B cell (primary cell): ENCODE measurements around the gene SHLD2.
"Not testable (repeated sequence)": the region's sequence is repeated elsewhere in the genome, so short reads cannot be mapped to it uniquely, and the experiment has no call there.

Experiments
- EZH2 ChIP-seq: IDR thresholded peaks from 2 replicates; pipeline ENCODE4 v1.6.1; 2012; ENCODE audit warnings: borderline replicate concordance, low read depth, mild to moderate bottlenecking, moderate library complexity, low read length; ENCODE audit not compliant: insufficient read depth, poor library complexity, severe bottlenecking
- TF ChIP-seq, protein P1 (sequence below): fragments of 200-600 bp; IDR thresholded peaks from one replicate; pipeline ENCODE4 v1.8.0; 2022; ENCODE audit warnings: antibody characterized with exemption, mild to moderate bottlenecking

DNA sequence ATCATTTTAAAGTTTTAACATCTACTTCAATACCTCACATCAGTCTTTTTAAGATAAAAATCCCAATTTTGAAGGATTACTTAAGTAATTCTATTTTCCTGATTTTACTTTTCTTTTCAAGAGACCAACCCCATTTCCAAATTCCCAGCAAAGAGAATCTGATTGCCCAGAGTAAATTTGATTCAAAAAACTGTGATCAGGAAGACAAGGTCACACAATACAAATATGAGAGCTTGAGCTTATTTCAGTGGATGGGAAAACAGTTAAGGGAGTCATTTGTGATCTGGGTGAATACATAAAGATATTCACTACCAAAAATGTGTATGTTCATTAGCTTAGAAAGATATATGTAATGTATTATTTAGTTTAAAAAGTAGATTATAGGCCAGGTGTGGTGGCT lies 77.2 kb downstream of the SHLD2 start:
- TF ChIP-seq, protein P1, sequence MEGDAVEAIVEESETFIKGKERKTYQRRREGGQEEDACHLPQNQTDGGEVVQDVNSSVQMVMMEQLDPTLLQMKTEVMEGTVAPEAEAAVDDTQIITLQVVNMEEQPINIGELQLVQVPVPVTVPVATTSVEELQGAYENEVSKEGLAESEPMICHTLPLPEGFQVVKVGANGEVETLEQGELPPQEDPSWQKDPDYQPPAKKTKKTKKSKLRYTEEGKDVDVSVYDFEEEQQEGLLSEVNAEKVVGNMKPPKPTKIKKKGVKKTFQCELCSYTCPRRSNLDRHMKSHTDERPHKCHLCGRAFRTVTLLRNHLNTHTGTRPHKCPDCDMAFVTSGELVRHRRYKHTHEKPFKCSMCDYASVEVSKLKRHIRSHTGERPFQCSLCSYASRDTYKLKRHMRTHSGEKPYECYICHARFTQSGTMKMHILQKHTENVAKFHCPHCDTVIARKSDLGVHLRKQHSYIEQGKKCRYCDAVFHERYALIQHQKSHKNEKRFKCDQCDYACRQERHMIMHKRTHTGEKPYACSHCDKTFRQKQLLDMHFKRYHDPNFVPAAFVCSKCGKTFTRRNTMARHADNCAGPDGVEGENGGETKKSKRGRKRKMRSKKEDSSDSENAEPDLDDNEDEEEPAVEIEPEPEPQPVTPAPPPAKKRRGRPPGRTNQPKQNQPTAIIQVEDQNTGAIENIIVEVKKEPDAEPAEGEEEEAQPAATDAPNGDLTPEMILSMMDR, result not testable (repeated sequence)
- not testable (repeated sequence) for TF ChIP-seq EZH2
